Mesenchymal stem cell (in vitro differentiated cells and primary cell): ENCODE results near the gene CAPN5.

Experiments
- DNase-seq: peaks from one replicate; pipeline ENCODE4 v3.0.0-alpha.2; 2013
- H2AFZ ChIP-seq: one replicate; pipeline ENCODE4 v1.6.1; 2013; ENCODE audit warnings: low read depth, mild to moderate bottlenecking, control low read depth, inconsistent platforms, low read length, moderate library complexity
- H2AK5ac ChIP-seq: 2 replicates; pipeline ENCODE4 v1.6.1; 2013; ENCODE audit warnings: low read length, moderate library complexity, mild to moderate bottlenecking, inconsistent platforms; ENCODE audit not compliant: severe bottlenecking
- H2BK120ac ChIP-seq: one replicate; pipeline ENCODE4 v1.6.1; 2013; ENCODE audit warnings: low read depth, mild to moderate bottlenecking, inconsistent platforms, low read length, moderate library complexity
- H2BK12ac ChIP-seq, 2 experiments: one replicate each; pipeline ENCODE4 v1.6.1; 2013; ENCODE audit warnings: inconsistent platforms in 2 of 2, low read length in 2 of 2, mild to moderate bottlenecking in 2 of 2, moderate library complexity in 2 of 2, control low read depth in 1 of 2
- H2BK15ac ChIP-seq: one replicate; pipeline ENCODE4 v1.6.1; 2013; ENCODE audit warnings: mild to moderate bottlenecking, low read depth, inconsistent platforms; ENCODE audit not compliant: poor library complexity, severe bottlenecking
- H2BK5ac ChIP-seq: 2 replicates; pipeline ENCODE4 v1.6.1; 2013; ENCODE audit warnings: low read depth, mild to moderate bottlenecking, low read length, control low read depth, inconsistent platforms; ENCODE audit not compliant: poor library complexity, severe bottlenecking
- H3K14ac ChIP-seq, 2 experiments: one replicate each; pipeline ENCODE4 v1.6.1; 2013; ENCODE audit warnings: inconsistent platforms in 2 of 2, low read length in 2 of 2, control low read depth in 1 of 2, mild to moderate bottlenecking in 1 of 2, moderate library complexity in 1 of 2
- H3K18ac ChIP-seq, 2 experiments: one replicate each; pipeline ENCODE4 v1.6.1; 2013; ENCODE audit warnings: inconsistent platforms in 2 of 2, low read length in 2 of 2, control low read depth in 1 of 2, low read depth in 1 of 2, mild to moderate bottlenecking in 1 of 2
- H3K23ac ChIP-seq, 2 experiments: one replicate each; pipeline ENCODE4 v1.6.1; 2013; ENCODE audit warnings: inconsistent platforms in 2 of 2, low read length in 2 of 2, mild to moderate bottlenecking in 2 of 2, moderate library complexity in 2 of 2, control low read depth in 1 of 2
- H3K27ac ChIP-seq: 2 replicates; pipeline ENCODE4 v1.5.1; 2013; ENCODE audit warnings: mild to moderate bottlenecking, moderate library complexity, low read length, control low read depth, inconsistent platforms; ENCODE audit not compliant: poor library complexity, severe bottlenecking
- H3K27me3 ChIP-seq, 2 experiments: 2 replicates each; pipeline versions ENCODE4 v1.6.1 to v1.7.0; 2013; ENCODE audit warnings: low read length in 2 of 2, mild to moderate bottlenecking in 2 of 2, moderate library complexity in 2 of 2, control low read depth in 1 of 2, inconsistent platforms in 1 of 2; ENCODE audit not compliant: control insufficient read depth in 1 of 2, insufficient read depth in 1 of 2
- H3K36me3 ChIP-seq, 2 experiments: 2 replicates each; pipeline versions ENCODE4 v1.6.1 to v1.7.0; 2013; ENCODE audit warnings: low read length in 2 of 2, control low read depth in 1 of 2, inconsistent platforms in 1 of 2, low read depth in 1 of 2, mild to moderate bottlenecking in 1 of 2; ENCODE audit not compliant: insufficient read depth in 2 of 2, control insufficient read depth in 1 of 2
- H3K4ac ChIP-seq, 2 experiments: one replicate each; pipeline ENCODE4 v1.6.1; 2013; ENCODE audit warnings: inconsistent platforms in 2 of 2, low read length in 2 of 2, mild to moderate bottlenecking in 2 of 2, moderate library complexity in 2 of 2, control low read depth in 1 of 2, low read depth in 1 of 2
- H3K4me1 ChIP-seq: 2 replicates; pipeline ENCODE4 v1.6.1; 2013; ENCODE audit warnings: low read depth, low read length, control low read depth; ENCODE audit not compliant: control insufficient read depth, insufficient read depth
- H3K4me2 ChIP-seq: 2 replicates; pipeline ENCODE4 v1.6.1; 2013; ENCODE audit warnings: low read length, mild to moderate bottlenecking, inconsistent platforms; ENCODE audit not compliant: poor library complexity, severe bottlenecking
- H3K4me3 ChIP-seq, 2 experiments: 2 replicates each; pipeline versions ENCODE4 v1.5.1 to v1.7.0; 2013; ENCODE audit warnings: low read length in 2 of 2, mild to moderate bottlenecking in 2 of 2, control low read depth in 1 of 2, low read depth in 1 of 2; ENCODE audit not compliant: insufficient read depth in 1 of 2
- H3K79me1 ChIP-seq: replicated peaks from 2 replicates; pipeline ENCODE4 v1.6.1; 2013; ENCODE audit warnings: mild to moderate bottlenecking, control low read depth, low read length, inconsistent platforms; ENCODE audit not compliant: poor library complexity, severe bottlenecking
- H3K9ac ChIP-seq: 2 replicates; pipeline ENCODE4 v1.7.0; 2013; ENCODE audit warnings: mild to moderate bottlenecking, low read length, moderate library complexity
- H3K9me3 ChIP-seq: 2 replicates; pipeline ENCODE4 v1.7.0; 2013; ENCODE audit warnings: mild to moderate bottlenecking, low read length; ENCODE audit not compliant: control insufficient read depth
- H4K8ac ChIP-seq: one replicate; pipeline ENCODE4 v1.6.1; 2013; ENCODE audit warnings: inconsistent platforms, mild to moderate bottlenecking, low read length, moderate library complexity
- H4K91ac ChIP-seq: one replicate; pipeline ENCODE4 v1.6.1; 2013; ENCODE audit warnings: mild to moderate bottlenecking, low read length, inconsistent platforms
- WGBS: methylation state at CpG from one replicate; pipeline ENCODE4 v1.1.7; 2013; ENCODE audit warnings: mixed read lengths; 5-methylcytosine and 5-hydroxymethylcytosine counted together

Gene CAPN5

DNA sequence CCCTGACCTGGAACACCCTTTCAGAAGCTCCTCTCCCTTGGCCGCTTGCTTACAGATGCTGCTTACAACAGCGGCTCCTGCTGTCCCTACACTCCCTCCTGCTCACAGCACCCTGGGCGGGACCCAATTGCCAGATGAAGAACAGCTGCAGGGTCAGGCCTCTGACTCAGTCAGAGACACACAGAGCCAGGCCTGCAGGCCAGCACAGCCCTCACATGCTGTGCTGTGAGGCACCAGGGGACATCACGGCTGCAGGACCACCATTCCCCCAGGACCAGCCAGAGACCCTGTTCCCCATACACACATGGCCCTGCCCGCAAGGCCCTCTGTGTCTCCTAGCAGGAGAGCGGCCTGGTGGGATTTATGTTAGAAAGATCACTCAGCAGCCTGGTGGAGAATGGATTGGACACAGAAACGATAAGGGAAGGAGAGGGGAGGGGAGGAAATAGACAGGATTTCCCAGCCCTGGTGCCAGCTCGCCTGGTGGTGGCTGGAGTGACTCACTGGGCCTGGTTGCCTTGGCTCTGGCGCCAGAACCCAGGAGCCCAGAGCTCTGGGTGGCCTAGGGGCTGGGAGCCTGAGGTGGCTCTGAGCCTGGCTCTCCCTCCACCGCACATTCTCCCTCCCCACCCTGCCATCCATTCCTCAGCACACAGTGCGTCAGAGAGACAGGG, 6.7 kb downstream of the CAPN5 start:
- peak; percentile 98 for DNase-seq
- Histone ChIP-seq H2AK5ac (no peak overlapping the region), H3K18ac (peak overlapping the region; percentile 87 to 97), H3K4me1 (peaks cover 26% of the 10 kb centered on the region), H3K9ac (peak overlapping the region; percentile 89), H3K36me3 (no peaks in the 10 kb centered on the region), H3K4ac (peak overlapping the region; percentile 33 to 49), H3K4me2 (no peak overlapping the region), H2BK120ac (peak overlapping the region; percentile 50), H3K27ac (peak overlapping the region; percentile 84), H3K9me3 (peaks cover 5% of the 10 kb centered on the region), H3K4me3 (peak overlapping the region in 1 of 2 experiments; percentile 63), H2AFZ (no peak overlapping the region), H2BK12ac (peak overlapping the region; percentile 0 to 50), H3K23ac (no peak overlapping the region), H4K8ac (peak overlapping the region; percentile 93), H4K91ac (peak overlapping the region; percentile 79), H3K14ac (peak overlapping the region in 1 of 2 experiments; percentile 37), H2BK5ac (no peak overlapping the region), H3K79me1 (peaks cover 32% of the 10 kb centered on the region), H3K27me3 (no peaks in the 10 kb centered on the region), H2BK15ac (peak overlapping the region; percentile 62)
- 15% methylated on average over 8 of the region's 11 CpGs for WGBS

DNA sequence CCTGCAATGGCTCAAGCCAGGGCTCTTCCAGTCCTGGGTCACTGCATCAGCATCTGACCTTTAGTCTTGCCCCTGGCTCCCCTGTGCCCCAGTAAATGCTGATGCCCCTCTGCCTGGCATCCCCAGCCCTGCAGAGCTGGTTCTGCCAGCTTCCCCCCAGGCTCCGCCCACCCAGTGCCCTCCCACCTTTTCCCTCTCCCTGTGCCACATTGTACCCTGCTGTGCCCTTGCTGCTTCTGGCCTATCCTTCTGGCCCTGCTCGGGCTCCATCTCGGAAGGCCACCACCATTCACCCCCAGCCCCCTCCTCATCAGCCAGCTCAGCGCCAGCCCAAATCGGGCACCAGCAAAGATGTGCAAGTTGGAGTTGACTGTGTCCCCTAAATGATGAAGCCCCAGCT, 7.4 kb downstream of the CAPN5 start:
- peak overlapping the region in 1 of 2 experiments; percentile 36 for H3K14ac ChIP-seq
- no peak overlapping the region for H3K23ac ChIP-seq
- H4K8ac ChIP-seq = peak overlapping the region; percentile 93
- peak overlapping the region; percentile 30 to 33 for H3K4ac ChIP-seq
- peaks cover 26% of the 10 kb centered on the region for H3K4me1 ChIP-seq
- no peaks in the 10 kb centered on the region for H3K36me3 ChIP-seq
- DNase-seq = no peak
- H2BK5ac ChIP-seq = no peak overlapping the region
- peak overlapping the region in 1 of 2 experiments; percentile 63 for H3K4me3 ChIP-seq
- no peak overlapping the region for H3K4me2 ChIP-seq
- peaks cover 5% of the 10 kb centered on the region for H3K9me3 ChIP-seq
- H3K9ac ChIP-seq = peak overlapping the region; percentile 89
- H3K18ac ChIP-seq = peak overlapping the region; percentile 79 to 87
- H3K27ac ChIP-seq = no peak overlapping the region
- peaks cover 26% of the 10 kb centered on the region for H3K79me1 ChIP-seq
- peak overlapping the region; percentile 37 to 59 for H2BK12ac ChIP-seq
- H2BK15ac ChIP-seq = peak overlapping the region; percentile 71
- H4K91ac ChIP-seq = peak overlapping the region; percentile 89
- H2BK120ac ChIP-seq = no peak overlapping the region
- H2AFZ ChIP-seq = no peak overlapping the region
- H3K27me3 ChIP-seq = no peaks in the 10 kb centered on the region
- no peak overlapping the region for H2AK5ac ChIP-seq
- 100% methylated on average over 5 of the region's 5 CpGs for WGBS

DNA sequence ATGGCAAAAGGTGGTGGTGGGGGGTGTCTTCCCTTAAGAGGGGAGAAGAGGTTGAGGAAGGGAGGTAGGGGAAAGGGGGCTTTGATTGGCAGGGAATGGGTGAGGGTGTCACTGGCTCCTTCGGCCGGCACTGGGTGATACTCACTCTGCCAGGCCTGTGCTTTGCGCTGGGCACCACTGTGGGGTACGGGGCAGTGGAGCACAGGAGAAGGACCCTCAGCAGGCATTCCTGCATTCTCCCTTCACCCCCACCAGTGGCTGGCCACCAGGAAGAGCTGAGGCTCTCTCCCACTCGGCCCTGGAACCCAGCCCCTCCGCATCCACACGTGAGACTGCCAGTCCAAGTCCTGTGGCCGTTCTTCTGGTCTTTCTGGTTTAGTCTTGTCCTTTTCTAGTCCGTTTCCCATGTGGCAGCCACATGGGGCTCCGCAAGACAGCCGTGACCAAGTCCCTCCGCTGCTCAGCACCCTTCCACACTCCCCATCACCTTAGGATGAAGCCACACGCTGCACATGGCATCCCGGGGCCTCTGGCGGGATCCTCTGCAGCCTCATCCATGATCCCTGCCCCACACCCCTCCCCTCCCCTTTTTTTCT, 8.0 kb downstream of the CAPN5 start:
- H3K23ac ChIP-seq = no peak overlapping the region

DNA sequence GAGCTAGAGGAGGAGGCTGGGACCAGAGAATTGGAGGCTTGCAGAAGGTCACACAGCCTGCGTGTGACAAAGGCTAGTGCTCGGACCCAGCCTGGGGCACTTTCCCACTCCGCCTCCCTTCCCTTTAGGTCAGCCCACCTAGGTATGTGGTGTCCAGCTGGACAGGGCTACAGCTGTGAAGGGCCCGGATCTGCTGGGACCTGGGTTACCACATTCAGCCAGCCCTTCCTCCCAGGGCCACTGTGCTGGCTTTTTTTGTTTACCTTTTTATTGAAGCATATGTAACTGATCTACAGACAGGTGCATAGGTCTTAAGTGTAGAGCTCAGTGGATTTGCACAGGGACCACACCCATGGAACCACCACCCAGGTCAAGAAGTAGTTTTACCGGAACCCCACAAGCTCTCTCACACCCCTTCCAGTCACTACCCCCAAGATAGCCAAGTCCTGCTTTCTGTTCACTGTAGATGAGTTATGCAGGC, 8.7 kb downstream of the CAPN5 start:
- peaks cover 17% of the 10 kb centered on the region for H3K79me1 ChIP-seq
- no peak overlapping the region for H3K14ac ChIP-seq
- H3K4me3 ChIP-seq = no peak overlapping the region
- H3K4me2 ChIP-seq = no peak overlapping the region
- peak overlapping the region in 1 of 2 experiments; percentile 18 for H3K18ac ChIP-seq
- no peak overlapping the region for H4K8ac ChIP-seq
- peak overlapping the region in 1 of 2 experiments; percentile 51 for H2BK12ac ChIP-seq
- peaks cover 27% of the 10 kb centered on the region for H3K4me1 ChIP-seq
- no peak overlapping the region for H2AFZ ChIP-seq
- no peak overlapping the region for H3K4ac ChIP-seq
- no peak overlapping the region for H3K9ac ChIP-seq
- no peak overlapping the region for H2AK5ac ChIP-seq
- no peak overlapping the region for H4K91ac ChIP-seq
- H3K36me3 ChIP-seq = peaks cover 0 to 1% of the 10 kb centered on the region in 2 experiments
- 98% methylated on average over 4 of the region's 5 CpGs for WGBS
- H2BK120ac ChIP-seq = no peak overlapping the region
- H2BK5ac ChIP-seq = no peak overlapping the region
- H3K27ac ChIP-seq = no peak overlapping the region
- H3K23ac ChIP-seq = no peak overlapping the region
- no peaks in the 10 kb centered on the region for H3K27me3 ChIP-seq
- DNase-seq = no peak
- peaks cover 5% of the 10 kb centered on the region for H3K9me3 ChIP-seq
- no peak overlapping the region for H2BK15ac ChIP-seq

More for the DNA sequence above, 8.0 kb downstream of the CAPN5 start:
- Histone ChIP-seq H3K4ac (no peak overlapping the region), H2BK120ac (no peak overlapping the region), H3K4me1 (peaks cover 26% of the 10 kb centered on the region), H2AFZ (no peak overlapping the region), H3K27ac (no peak overlapping the region), H2BK15ac (peak overlapping the region; percentile 71), H3K18ac (peak overlapping the region in 1 of 2 experiments; percentile 29), H3K36me3 (no peaks in the 10 kb centered on the region), H4K8ac (peak overlapping the region; percentile 8), H2BK5ac (no peak overlapping the region), H2AK5ac (no peak overlapping the region), H3K4me3 (peak overlapping the region in 1 of 2 experiments; percentile 63), H3K27me3 (no peaks in the 10 kb centered on the region), H2BK12ac (peak overlapping the region; percentile 1 to 59), H3K79me1 (peaks cover 21% of the 10 kb centered on the region), H3K14ac (no peak overlapping the region), H4K91ac (peak overlapping the region; percentile 44), H3K4me2 (no peak overlapping the region), H3K9me3 (peaks cover 5% of the 10 kb centered on the region), H3K9ac (peak overlapping the region; percentile 89)
- DNase-seq = no peak
- 92% methylated on average over 15 of the region's 15 CpGs for WGBS
